ENCODE measurements around the gene EFCAB7.
A peak's percentile ranks its signal among the peaks of the same experiment; 100 is the strongest.
"Not testable (repeated sequence)": the region's sequence is repeated elsewhere in the genome, so short reads cannot be mapped to it uniquely, and the experiment has no call there.

EFCAB7 gene

GRCh38 chr1:63555480-63555879 lies 32.2 kb downstream of the EFCAB7 start:
- TF ChIP-seq CTCF (IDR thresholded peaks at IDR 0.05; ENCODE audit: low read depth, low read length), result no peak
- no peak for DNase-seq
- no peaks in the 10 kb centered on the region for H3K27me3 ChIP-seq

GRCh38 chr1:63557365-63557987 lies 34.2 kb downstream of the EFCAB7 start:
- no peaks in the 10 kb centered on the region for H3K4me1 ChIP-seq
- no peaks in the 10 kb centered on the region for H3K27me3 ChIP-seq
- no peaks in the 10 kb centered on the region for H3K36me3 ChIP-seq
- peak; percentile 20 for DNase-seq
- no peak overlapping the region for H3K4me3 ChIP-seq (ENCODE audit: low read depth, low read length)
- H3K9me3 ChIP-seq, result no peaks in the 10 kb centered on the region
- TF ChIP-seq CTCF (IDR thresholded peaks at IDR 0.05; ENCODE audit: low read depth, low read length), result peak; percentile 54

More at GRCh38 chr1:63555480-63555879, 32.2 kb downstream of the EFCAB7 start:
- H3K4me1 ChIP-seq, result no peaks in the 10 kb centered on the region
- no peak overlapping the region for H3K4me3 ChIP-seq (ENCODE audit: low read depth, low read length)
- no peaks in the 10 kb centered on the region for H3K9me3 ChIP-seq
- H3K36me3 ChIP-seq, result no peaks in the 10 kb centered on the region

GRCh38 chr1:63559357-63559756 lies 36.0 kb downstream of the EFCAB7 start:
- TF ChIP-seq CTCF (IDR thresholded peaks at IDR 0.05; ENCODE audit: low read depth, low read length), result no peak
- Histone ChIP-seq H3K4me1 (no peaks in the 10 kb centered on the region), H3K9me3 (no peaks in the 10 kb centered on the region), H3K27me3 (no peaks in the 10 kb centered on the region), H3K36me3 (no peaks in the 10 kb centered on the region), H3K4me3 (ENCODE audit: low read depth, low read length) (no peak overlapping the region)
- DNase-seq, result no peak

GRCh38 chr1:63563745-63564144 lies 40.4 kb downstream of the EFCAB7 start:
- H3K4me3 ChIP-seq (ENCODE audit: low read depth, low read length), result no peak overlapping the region
- DNase-seq, result no peak

GRCh38 chr1:63569068-63569467 lies 45.7 kb downstream of the EFCAB7 start:
- H3K4me1 ChIP-seq, result no peaks in the 10 kb centered on the region
- H3K27me3 ChIP-seq, result no peaks in the 10 kb centered on the region
- TF ChIP-seq CTCF (IDR thresholded peaks at IDR 0.05; ENCODE audit: low read depth, low read length), result no peak
- DNase-seq, result no peak
- H3K4me3 ChIP-seq (ENCODE audit: low read depth, low read length), result no peak overlapping the region
- H3K36me3 ChIP-seq, result no peaks in the 10 kb centered on the region
- no peaks in the 10 kb centered on the region for H3K9me3 ChIP-seq

More at GRCh38 chr1:63563745-63564144, 40.4 kb downstream of the EFCAB7 start:
- no peak for TF ChIP-seq CTCF (IDR thresholded peaks at IDR 0.05; ENCODE audit: low read depth, low read length)
- Histone ChIP-seq H3K27me3 (no peaks in the 10 kb centered on the region), H3K9me3 (no peaks in the 10 kb centered on the region), H3K36me3 (no peaks in the 10 kb centered on the region), H3K4me1 (no peaks in the 10 kb centered on the region)

- Histone ChIP-seq H3K9me3 (no peaks in the 10 kb centered on the region), H3K36me3 (no peaks in the 10 kb centered on the region), H3K4me1 (no peaks in the 10 kb centered on the region), H3K27me3 (no peaks in the 10 kb centered on the region), H3K4me3 (ENCODE audit: low read depth, low read length) (no peak overlapping the region)
- DNase-seq, result no peak
- TF ChIP-seq CTCF (IDR thresholded peaks at IDR 0.05; ENCODE audit: low read depth, low read length), result no peak
Measured at GRCh38 chr1:63569640-63570316, 46.5 kb downstream of the EFCAB7 start.

- not testable (repeated sequence) for H3K4me1 ChIP-seq; DNase-seq; H3K27me3 ChIP-seq; H3K4me3 ChIP-seq (ENCODE audit: low read depth, low read length); H3K36me3 ChIP-seq; H3K9me3 ChIP-seq
Measured at GRCh38 chr1:63572686-63573085, 49.4 kb downstream of the EFCAB7 start.

- not testable (repeated sequence) for DNase-seq; H3K4me3 ChIP-seq (ENCODE audit: low read depth, low read length)
Measured at GRCh38 chr1:63574203-63574796, 51.0 kb downstream of the EFCAB7 start.

More at GRCh38 chr1:63574203-63574796, 51.0 kb downstream of the EFCAB7 start:
- not testable (repeated sequence) for H3K36me3 ChIP-seq, H3K27me3 ChIP-seq, H3K9me3 ChIP-seq, H3K4me1 ChIP-seq

Measured in BE2C (cell line).